Measurements from ENCODE around the gene UNC13D.
"Not testable (repeated sequence)": the region's sequence is repeated elsewhere in the genome, so short reads cannot be mapped to it uniquely, and the experiment has no call there.

The UNC13D gene

DNA sequence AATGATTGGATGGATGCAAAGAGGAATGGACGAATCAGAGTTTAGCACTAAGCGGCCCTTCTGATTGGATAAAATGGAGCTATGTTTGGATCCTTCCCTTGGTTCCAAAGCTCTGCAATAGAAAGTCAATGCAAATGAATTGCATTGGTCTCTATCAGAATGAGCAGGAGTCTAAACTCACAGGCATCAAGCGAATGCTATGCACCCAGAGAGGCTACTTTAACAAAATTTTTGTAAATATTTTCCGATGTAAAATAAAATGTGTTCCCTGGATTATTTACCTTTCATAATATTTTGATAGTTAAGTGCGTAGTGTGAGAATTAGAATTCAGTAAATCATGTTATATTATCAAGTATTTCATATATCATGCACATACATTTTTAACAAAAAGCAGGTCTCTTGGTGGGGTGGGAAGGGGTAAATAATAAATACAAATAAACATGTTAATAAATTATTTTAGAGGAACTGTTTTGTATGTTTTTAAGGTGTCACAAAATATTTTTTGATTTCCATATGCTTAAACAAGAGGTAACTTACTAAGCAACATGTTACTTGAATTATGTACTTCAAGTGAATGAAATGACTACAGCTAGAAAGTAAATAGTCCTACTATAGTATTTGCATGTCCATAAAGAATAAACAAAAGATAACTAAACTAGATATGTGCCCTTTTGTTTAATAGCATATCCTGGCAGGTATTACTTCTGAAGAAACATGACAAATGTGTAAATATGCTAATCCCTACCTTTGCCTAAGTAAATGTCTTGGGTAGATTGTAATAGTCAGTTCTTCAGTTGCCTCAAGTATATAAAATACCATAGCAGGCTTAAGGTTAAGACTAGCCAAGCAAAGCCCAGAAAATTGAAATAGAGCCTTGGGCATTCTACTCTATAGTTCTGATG lies 64.0 kb downstream of the UNC13D start:
- peaks cover 63% of the 10 kb centered on the region for H3F3A ChIP-seq (ENCODE audit: insufficient read depth)
- H3K36me3 ChIP-seq (ENCODE audit: low read length), result peaks cover 18% of the 10 kb centered on the region
- peak overlapping the region; percentile 48 for H3K4me2 ChIP-seq (ENCODE audit: low read depth, low read length, poor library complexity, severe bottlenecking)
- H3K79me2 ChIP-seq (ENCODE audit: insufficient read depth, low read length), result peaks cover 25% of the 10 kb centered on the region
- no peak overlapping the region for H3K9ac ChIP-seq (ENCODE audit: low read length)
- H3K27ac ChIP-seq (ENCODE audit: low read depth, low read length), result peak overlapping the region; percentile 49; the same call in 1 of the 2 replicates
- no peak overlapping the region for H2AFZ ChIP-seq (ENCODE audit: low read depth, low read length, severe bottlenecking)
- H3K9me2 ChIP-seq (replicated peaks; ENCODE audit: insufficient read depth, low read length), result no peaks in the 10 kb centered on the region
- H4K20me1 ChIP-seq (ENCODE audit: low read depth, low read length), result peaks cover 20% of the 10 kb centered on the region
- 0 out of 2 replicates have a peak, but pooled peaks cover 3% of the 10 kb centered on the region for H3K9me3 ChIP-seq (ENCODE audit: insufficient read depth, low read length)
- no peaks in the 10 kb centered on the region for H3K27me3 ChIP-seq (ENCODE audit: low read length)
- no peak for TF ChIP-seq EZH2phosphoT487 (conservative IDR thresholded peaks at IDR 0.05; ENCODE audit: low read length)
- TF ChIP-seq, protein P1, sequence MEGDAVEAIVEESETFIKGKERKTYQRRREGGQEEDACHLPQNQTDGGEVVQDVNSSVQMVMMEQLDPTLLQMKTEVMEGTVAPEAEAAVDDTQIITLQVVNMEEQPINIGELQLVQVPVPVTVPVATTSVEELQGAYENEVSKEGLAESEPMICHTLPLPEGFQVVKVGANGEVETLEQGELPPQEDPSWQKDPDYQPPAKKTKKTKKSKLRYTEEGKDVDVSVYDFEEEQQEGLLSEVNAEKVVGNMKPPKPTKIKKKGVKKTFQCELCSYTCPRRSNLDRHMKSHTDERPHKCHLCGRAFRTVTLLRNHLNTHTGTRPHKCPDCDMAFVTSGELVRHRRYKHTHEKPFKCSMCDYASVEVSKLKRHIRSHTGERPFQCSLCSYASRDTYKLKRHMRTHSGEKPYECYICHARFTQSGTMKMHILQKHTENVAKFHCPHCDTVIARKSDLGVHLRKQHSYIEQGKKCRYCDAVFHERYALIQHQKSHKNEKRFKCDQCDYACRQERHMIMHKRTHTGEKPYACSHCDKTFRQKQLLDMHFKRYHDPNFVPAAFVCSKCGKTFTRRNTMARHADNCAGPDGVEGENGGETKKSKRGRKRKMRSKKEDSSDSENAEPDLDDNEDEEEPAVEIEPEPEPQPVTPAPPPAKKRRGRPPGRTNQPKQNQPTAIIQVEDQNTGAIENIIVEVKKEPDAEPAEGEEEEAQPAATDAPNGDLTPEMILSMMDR (IDR thresholded peaks at IDR 0.05; ENCODE audit: insufficient read depth, low read length, poor library complexity, severe bottlenecking), result no peak
- H3K4me3 ChIP-seq (ENCODE audit: insufficient read depth, low read length, poor library complexity, severe bottlenecking), result peak overlapping the region; percentile 20

DNA sequence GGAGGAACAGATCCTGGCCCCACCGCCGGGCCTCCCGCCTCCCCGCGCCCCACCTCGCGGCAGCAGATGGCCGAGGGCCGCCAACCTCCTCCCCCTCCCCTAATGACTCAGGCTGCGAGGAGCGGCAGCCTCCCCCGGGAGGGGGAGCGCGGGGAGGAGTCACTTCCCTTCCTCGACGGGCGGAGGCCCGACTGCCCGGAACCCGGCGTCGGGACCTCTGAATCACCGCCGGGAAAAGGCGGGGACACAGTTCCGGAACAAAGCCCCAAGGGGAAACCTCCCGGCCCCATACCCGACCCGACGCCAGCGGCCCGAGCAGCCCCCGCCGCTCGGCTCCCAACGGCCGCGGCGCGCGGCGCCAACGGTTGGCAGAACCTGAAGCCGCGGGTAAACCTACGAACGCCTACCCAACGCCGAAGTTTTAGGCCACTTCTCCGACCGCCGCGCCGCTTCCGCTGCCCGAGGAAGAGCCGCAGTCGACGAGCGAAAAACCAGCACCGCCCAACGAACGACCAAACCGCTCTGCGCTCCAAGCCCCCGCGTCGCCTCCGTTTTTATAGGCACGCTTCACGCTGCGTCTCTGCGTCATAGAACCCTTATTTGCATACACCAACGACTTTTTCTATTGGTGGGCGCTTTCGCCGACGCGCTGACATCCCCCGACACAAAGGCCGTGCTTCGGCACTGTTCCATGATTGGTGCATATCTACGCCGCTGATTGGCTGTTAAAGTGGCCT lies 64.8 kb downstream of the UNC13D start:
- Histone ChIP-seq H3K9me3 (ENCODE audit: insufficient read depth, low read length) (0 out of 2 replicates have a peak, but pooled peaks cover 3% of the 10 kb centered on the region), H3K4me3 (ENCODE audit: insufficient read depth, low read length, poor library complexity, severe bottlenecking) (peak overlapping the region; percentile 73), H3K9me2 (replicated peaks; ENCODE audit: insufficient read depth, low read length) (no peaks in the 10 kb centered on the region), H3K27me3 (ENCODE audit: low read length) (no peaks in the 10 kb centered on the region), H3F3A (ENCODE audit: insufficient read depth) (peaks cover 61% of the 10 kb centered on the region), H2AFZ (ENCODE audit: low read depth, low read length, severe bottlenecking) (no peak overlapping the region), H3K9ac (ENCODE audit: low read length) (peak overlapping the region; percentile 92), H3K27ac (ENCODE audit: low read depth, low read length) (peak overlapping the region; percentile 74), H3K79me2 (ENCODE audit: insufficient read depth, low read length) (peaks cover 22% of the 10 kb centered on the region), H3K36me3 (ENCODE audit: low read length) (peaks cover 18% of the 10 kb centered on the region), H3K4me2 (ENCODE audit: low read depth, low read length, poor library complexity, severe bottlenecking) (peak overlapping the region; percentile 70), H4K20me1 (ENCODE audit: low read depth, low read length) (peaks cover 20% of the 10 kb centered on the region)
- TF ChIP-seq EZH2phosphoT487 (conservative IDR thresholded peaks at IDR 0.05; ENCODE audit: low read length), result no peak
- TF ChIP-seq, protein P1 (IDR thresholded peaks at IDR 0.05; ENCODE audit: insufficient read depth, low read length, poor library complexity, severe bottlenecking), result no peak

DNA sequence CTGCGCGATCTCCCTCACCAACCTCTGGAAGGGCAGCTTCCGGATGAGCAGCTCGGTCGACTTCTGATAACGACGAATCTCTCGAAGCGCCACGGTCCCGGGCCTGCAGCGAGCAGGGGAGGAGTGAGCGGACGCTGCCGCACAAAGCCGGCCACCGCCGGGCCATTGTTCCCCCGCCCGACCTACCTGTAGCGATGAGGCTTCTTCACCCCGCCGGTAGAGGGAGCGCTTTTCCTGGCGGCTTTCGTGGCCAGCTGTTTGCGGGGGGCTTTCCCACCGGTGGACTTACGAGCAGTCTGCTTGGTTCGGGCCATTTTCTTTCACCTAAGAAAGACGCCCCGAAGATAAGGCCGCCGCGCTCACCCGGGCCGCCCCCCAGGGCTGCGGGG lies 65.3 kb downstream of the UNC13D start:
- Histone ChIP-seq H2AFZ (ENCODE audit: low read depth, low read length, severe bottlenecking) (no peak overlapping the region), H3K9ac (ENCODE audit: low read length) (peak overlapping the region; percentile 92), H3K27ac (ENCODE audit: low read depth, low read length) (peak overlapping the region; percentile 74), H3K4me3 (ENCODE audit: insufficient read depth, low read length, poor library complexity, severe bottlenecking) (peak overlapping the region; percentile 73), H3K79me2 (ENCODE audit: insufficient read depth, low read length) (peaks cover 22% of the 10 kb centered on the region), H3K9me3 (ENCODE audit: insufficient read depth, low read length) (0 out of 2 replicates have a peak, but pooled peaks cover 3% of the 10 kb centered on the region), H3K36me3 (ENCODE audit: low read length) (peaks cover 18% of the 10 kb centered on the region), H3F3A (ENCODE audit: insufficient read depth) (peaks cover 56% of the 10 kb centered on the region), H3K4me2 (ENCODE audit: low read depth, low read length, poor library complexity, severe bottlenecking) (peak overlapping the region; percentile 70), H4K20me1 (ENCODE audit: low read depth, low read length) (peaks cover 20% of the 10 kb centered on the region), H3K9me2 (replicated peaks; ENCODE audit: insufficient read depth, low read length) (no peaks in the 10 kb centered on the region), H3K27me3 (ENCODE audit: low read length) (no peaks in the 10 kb centered on the region)
- no peak for TF ChIP-seq EZH2phosphoT487 (conservative IDR thresholded peaks at IDR 0.05; ENCODE audit: low read length)
- TF ChIP-seq, protein P1 (IDR thresholded peaks at IDR 0.05; ENCODE audit: insufficient read depth, low read length, poor library complexity, severe bottlenecking), result peak; percentile 61

DNA sequence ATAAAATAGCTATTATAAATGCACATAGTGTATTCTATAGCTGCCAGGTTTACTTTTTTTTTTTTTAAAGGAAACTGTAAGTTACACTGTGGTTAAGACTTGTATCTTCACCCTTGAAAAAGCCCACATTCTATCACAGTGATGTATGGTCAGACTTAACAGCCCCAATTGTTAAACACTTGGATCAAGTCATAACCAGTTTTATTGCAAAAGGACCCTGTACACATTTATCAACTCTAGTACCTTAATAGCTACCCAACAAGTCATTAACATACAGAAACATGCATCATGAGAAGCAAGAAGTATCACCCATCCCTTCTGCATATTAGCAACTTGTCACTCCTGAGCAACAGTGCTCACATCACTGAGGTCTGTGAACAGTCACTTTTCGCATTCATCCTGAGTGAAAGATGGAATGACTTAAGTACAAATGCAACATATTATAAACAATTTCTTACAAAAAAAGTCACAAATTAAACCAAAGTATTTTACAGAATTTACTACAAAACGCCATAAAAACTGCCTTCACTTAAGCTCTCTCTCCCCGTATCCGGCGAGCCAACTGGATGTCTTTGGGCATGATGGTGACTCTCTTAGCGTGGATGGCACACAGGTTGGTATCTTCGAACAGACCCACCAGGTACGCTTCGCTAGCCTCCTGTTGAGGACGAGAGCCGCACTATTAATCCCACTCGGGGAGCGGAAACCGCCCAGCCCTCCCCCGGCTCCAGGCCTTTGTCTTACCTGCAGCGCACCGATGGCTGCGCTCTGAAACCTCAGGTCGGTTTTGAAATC lies 65.9 kb downstream of the UNC13D start:
- H3K4me3 ChIP-seq (ENCODE audit: insufficient read depth, low read length, poor library complexity, severe bottlenecking), result peak overlapping the region; percentile 73
- H3K9me2 ChIP-seq (replicated peaks; ENCODE audit: insufficient read depth, low read length); H3K9me3 ChIP-seq (ENCODE audit: insufficient read depth, low read length); H3K27me3 ChIP-seq (ENCODE audit: low read length); H2AFZ ChIP-seq (ENCODE audit: low read depth, low read length, severe bottlenecking): not testable (repeated sequence)
- peak overlapping the region; percentile 70 for H3K4me2 ChIP-seq (ENCODE audit: low read depth, low read length, poor library complexity, severe bottlenecking)
- peak overlapping the region; percentile 92 for H3K9ac ChIP-seq (ENCODE audit: low read length)
- H3K36me3 ChIP-seq (ENCODE audit: low read length), result peaks cover 18% of the 10 kb centered on the region
- peak overlapping the region; percentile 74 for H3K27ac ChIP-seq (ENCODE audit: low read depth, low read length)
- H3F3A ChIP-seq (ENCODE audit: insufficient read depth), result peaks cover 50% of the 10 kb centered on the region
- H3K79me2 ChIP-seq (ENCODE audit: insufficient read depth, low read length), result peaks cover 22% of the 10 kb centered on the region
- peaks cover 20% of the 10 kb centered on the region for H4K20me1 ChIP-seq (ENCODE audit: low read depth, low read length)
